GM20000 (cell line): Measurements from ENCODE around the gene IMMP2L.

Source experiments
- DNase-seq: peaks from one replicate; pipeline ENCODE4 v3.0.0; 2012; ENCODE audit warnings: low spot score
- CTCF ChIP-seq: IDR thresholded peaks from 2 replicates; pipeline ENCODE4 v1.5.1; 2012; ENCODE audit warnings: mild to moderate bottlenecking, control low read depth; ENCODE audit errors: extremely low read depth, missing control alignments

IMMP2L gene

GRCh38 chr7:111108496-111108895 is 453.8 kb downstream of the IMMP2L start:
- DNase-seq = no peak
- no peak for TF ChIP-seq CTCF

GRCh38 chr7:111108000-111108399 is 454.3 kb downstream of the IMMP2L start:
- DNase-seq = no peak
- TF ChIP-seq CTCF = no peak

GRCh38 chr7:111107579-111107978 is 454.7 kb downstream of the IMMP2L start:
- no peak for TF ChIP-seq CTCF
- DNase-seq = no peak

- DNase-seq = no peak
- TF ChIP-seq CTCF = no peak
Measured at GRCh38 chr7:111105269-111105668, 457.0 kb downstream of the IMMP2L start.

GRCh38 chr7:111104710-111105109 is 457.6 kb downstream of the IMMP2L start:
- no peak for TF ChIP-seq CTCF
- DNase-seq = no peak

GRCh38 chr7:111103678-111104274 is 458.5 kb downstream of the IMMP2L start:
- no peak for TF ChIP-seq CTCF
- DNase-seq = no peak

- no peak for DNase-seq
- TF ChIP-seq CTCF = no peak
Measured at GRCh38 chr7:111103136-111103535, 459.2 kb downstream of the IMMP2L start.
